HepG2 (cell line): ENCODE results near the gene CKS2. TPM values are rescaled to one million over a fixed set of nuclear protein-coding genes. Genes with fewer than 3 reads are reported as not detected.
A peak's percentile ranks its signal among the peaks of the same experiment; 100 is the strongest.

Experiments
- FOXK2 ChIP-seq: fragments of 450-650 bp; IDR thresholded peaks from 2 replicates; pipeline ENCODE4 v1.6.1; 2016
- HDAC1 ChIP-seq: sonication (generic); formaldehyde crosslinking; IDR thresholded peaks from 2 replicates; pipeline ENCODE4 v1.5.1; 2020; ENCODE audit warnings: mild to moderate bottlenecking, missing genetic modification reagents
- HES4 ChIP-seq: sonication (generic); formaldehyde crosslinking; IDR thresholded peaks from 2 replicates; pipeline ENCODE4 v1.9.0; 2021; ENCODE audit warnings: mild to moderate bottlenecking, missing genetic modification reagents, borderline replicate concordance
- NFE2L2 ChIP-seq: fragments of 150-350 bp; IDR thresholded peaks from 2 replicates; pipeline ENCODE4 v1.6.1; 2014; ENCODE audit warnings: low read length
- PHF20 ChIP-seq: sonication (generic); formaldehyde crosslinking; IDR thresholded peaks from 2 replicates; pipeline ENCODE4 v1.5.0; 2020; ENCODE audit warnings: mild to moderate bottlenecking, missing genetic modification reagents
- ZNF614 ChIP-seq: IDR thresholded peaks from 2 replicates; pipeline ENCODE4 v1.6.1; 2018; ENCODE audit warnings: missing biosample characterization, missing genetic modification reagents, inconsistent platforms, borderline replicate concordance
- ZNF615 ChIP-seq: sonication (generic); formaldehyde crosslinking; IDR thresholded peaks from 2 replicates; pipeline ENCODE4 v1.5.0; 2020; ENCODE audit warnings: mild to moderate bottlenecking, missing genetic modification reagents, borderline replicate concordance
- ZNF672 ChIP-seq: sonication (generic); formaldehyde crosslinking; IDR thresholded peaks from 2 replicates; pipeline ENCODE4 v1.8.1; 2022; ENCODE audit warnings: missing genetic modification reagents
- polyA plus RNA-seq, 8 experiments: library from polyadenylated mRNA; depleted of rRNA in 3 of 8; stranded (reverse) in 7 of 8; unstranded in 1 of 8; fragments of >200 nt; fragmentation: Illumina TruSeq in 4 of 8; extraction: Trizol in 4 of 8; gene quantifications; 2 replicates each; pipeline versions ENCODE4 v1.2.1 to v1.2.3, GENCODE V29; 2011 to 2016; ENCODE audit warnings: low read depth in 4 of 8, missing spikeins in 1 of 8, mixed read lengths in 1 of 8; ENCODE audit not compliant: insufficient read depth in 1 of 8
- total RNA-seq, 5 experiments: library from RNA; depleted of rRNA; stranded (reverse); fragments of >200 nt; fragmentation: Illumina TruSeq; extraction: Trizol; gene quantifications; 2 replicates each; pipeline ENCODE4 v1.2.3, GENCODE V29; 2016; ENCODE audit warnings: low read depth in 1 of 5
- TF ChIP-seq, protein P1 (sequence below): sonication (generic); formaldehyde crosslinking; IDR thresholded peaks from 2 replicates; pipeline ENCODE4 v1.4.0; 2020; ENCODE audit warnings: mild to moderate bottlenecking, missing genetic modification reagents
- TF ChIP-seq, protein P2 (sequence below): sonication (generic); formaldehyde crosslinking; conservative IDR thresholded peaks from 2 replicates; pipeline ENCODE4 v1.8.0; 2022; ENCODE audit warnings: missing genetic modification reagents
- TF ChIP-seq, protein P3 (sequence below): sonication (generic); formaldehyde crosslinking; IDR thresholded peaks from 2 replicates; pipeline ENCODE4 v1.4.0; 2020; ENCODE audit warnings: missing genetic modification reagents
- TF ChIP-seq, protein P4 (sequence below): sonication (generic); formaldehyde crosslinking; IDR thresholded peaks from 2 replicates; pipeline ENCODE4 v1.4.0; 2020; ENCODE audit warnings: missing genetic modification reagents, low read depth, mild to moderate bottlenecking, borderline replicate concordance
- TF ChIP-seq, protein P5 (sequence below): sonication (generic); formaldehyde crosslinking; IDR thresholded peaks from 2 replicates; pipeline ENCODE4 v1.4.0; 2020; ENCODE audit warnings: missing genetic modification reagents, borderline replicate concordance
- TF ChIP-seq, protein P6 (sequence below): sonication (generic); formaldehyde crosslinking; IDR thresholded peaks from 2 replicates; pipeline ENCODE4 v1.4.0; 2020; ENCODE audit warnings: low read depth, missing genetic modification reagents

Gene CKS2
- total and polyA plus RNA-seq, 2 of the 13 experiments (the other 11 are each of a cell fraction or from before 2014, with no cell fraction given) = 251 to 317 TPM

DNA sequence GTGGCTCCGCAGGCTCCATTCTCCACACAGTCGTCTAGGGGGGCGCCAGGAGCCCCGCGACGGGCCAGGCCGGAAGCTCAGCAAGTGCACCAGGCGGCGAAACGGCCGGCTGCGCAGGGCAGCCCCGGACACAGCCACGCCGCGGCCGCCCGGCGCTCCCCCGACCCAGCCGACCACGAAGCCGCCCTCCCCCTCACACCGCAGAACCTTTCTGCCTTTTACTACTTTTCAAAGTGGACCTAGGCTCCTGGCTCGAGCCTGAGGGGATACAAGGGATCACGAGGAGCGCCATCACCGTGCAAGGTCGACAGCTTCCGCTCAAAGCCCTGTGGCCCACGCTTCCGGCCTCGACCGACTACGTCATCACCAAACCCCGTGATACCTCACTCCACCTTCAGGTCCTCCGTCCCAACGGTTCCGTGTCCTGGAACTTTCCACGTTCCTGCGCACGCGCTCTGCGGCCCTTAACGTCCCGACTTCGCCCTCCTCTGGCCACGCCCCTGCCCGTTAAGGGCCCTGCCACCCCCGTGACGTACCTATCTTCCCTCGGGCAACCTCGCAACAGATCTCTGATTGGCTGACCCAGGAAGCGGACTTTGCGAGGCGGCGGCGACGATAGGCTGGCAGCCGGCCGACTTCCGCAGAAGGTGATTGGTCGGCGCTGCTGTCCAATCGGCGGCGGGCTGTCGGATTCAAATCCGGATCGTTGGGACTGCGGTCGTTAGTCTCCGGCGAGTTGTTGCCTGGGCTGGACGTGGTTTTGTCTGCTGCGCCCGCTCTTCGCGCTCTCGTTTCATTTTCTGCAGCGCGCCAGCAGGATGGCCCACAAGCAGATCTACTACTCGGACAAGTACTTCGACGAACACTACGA, at the start of gene CKS2 (continued):
- TF ChIP-seq, protein P1, sequence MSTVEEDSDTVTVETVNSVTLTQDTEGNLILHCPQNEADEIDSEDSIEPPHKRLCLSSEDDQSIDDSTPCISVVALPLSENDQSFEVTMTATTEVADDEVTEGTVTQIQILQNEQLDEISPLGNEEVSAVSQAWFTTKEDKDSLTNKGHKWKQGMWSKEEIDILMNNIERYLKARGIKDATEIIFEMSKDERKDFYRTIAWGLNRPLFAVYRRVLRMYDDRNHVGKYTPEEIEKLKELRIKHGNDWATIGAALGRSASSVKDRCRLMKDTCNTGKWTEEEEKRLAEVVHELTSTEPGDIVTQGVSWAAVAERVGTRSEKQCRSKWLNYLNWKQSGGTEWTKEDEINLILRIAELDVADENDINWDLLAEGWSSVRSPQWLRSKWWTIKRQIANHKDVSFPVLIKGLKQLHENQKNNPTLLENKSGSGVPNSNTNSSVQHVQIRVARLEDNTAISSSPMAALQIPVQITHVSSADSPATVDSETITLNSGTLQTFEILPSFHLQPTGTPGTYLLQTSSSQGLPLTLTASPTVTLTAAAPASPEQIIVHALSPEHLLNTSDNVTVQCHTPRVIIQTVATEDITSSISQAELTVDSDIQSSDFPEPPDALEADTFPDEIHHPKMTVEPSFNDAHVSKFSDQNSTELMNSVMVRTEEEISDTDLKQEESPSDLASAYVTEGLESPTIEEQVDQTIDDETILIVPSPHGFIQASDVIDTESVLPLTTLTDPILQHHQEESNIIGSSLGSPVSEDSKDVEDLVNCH (CRISPR knock-in tag) = no peak
- TF ChIP-seq, protein P2, sequence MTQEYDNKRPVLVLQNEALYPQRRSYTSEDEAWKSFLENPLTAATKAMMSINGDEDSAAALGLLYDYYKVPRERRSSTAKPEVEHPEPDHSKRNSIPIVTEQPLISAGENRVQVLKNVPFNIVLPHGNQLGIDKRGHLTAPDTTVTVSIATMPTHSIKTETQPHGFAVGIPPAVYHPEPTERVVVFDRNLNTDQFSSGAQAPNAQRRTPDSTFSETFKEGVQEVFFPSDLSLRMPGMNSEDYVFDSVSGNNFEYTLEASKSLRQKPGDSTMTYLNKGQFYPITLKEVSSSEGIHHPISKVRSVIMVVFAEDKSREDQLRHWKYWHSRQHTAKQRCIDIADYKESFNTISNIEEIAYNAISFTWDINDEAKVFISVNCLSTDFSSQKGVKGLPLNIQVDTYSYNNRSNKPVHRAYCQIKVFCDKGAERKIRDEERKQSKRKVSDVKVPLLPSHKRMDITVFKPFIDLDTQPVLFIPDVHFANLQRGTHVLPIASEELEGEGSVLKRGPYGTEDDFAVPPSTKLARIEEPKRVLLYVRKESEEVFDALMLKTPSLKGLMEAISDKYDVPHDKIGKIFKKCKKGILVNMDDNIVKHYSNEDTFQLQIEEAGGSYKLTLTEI (CRISPR knock-in tag) = no peak
- peak; percentile 33; the same call in 1 of the 2 replicates for TF ChIP-seq HES4 (CRISPR knock-in tag)
- 0 out of 2 replicates have a peak, but pooled peaks have one; percentile 21 for TF ChIP-seq ZNF614 (CRISPR knock-in tag)
- TF ChIP-seq, protein P3, sequence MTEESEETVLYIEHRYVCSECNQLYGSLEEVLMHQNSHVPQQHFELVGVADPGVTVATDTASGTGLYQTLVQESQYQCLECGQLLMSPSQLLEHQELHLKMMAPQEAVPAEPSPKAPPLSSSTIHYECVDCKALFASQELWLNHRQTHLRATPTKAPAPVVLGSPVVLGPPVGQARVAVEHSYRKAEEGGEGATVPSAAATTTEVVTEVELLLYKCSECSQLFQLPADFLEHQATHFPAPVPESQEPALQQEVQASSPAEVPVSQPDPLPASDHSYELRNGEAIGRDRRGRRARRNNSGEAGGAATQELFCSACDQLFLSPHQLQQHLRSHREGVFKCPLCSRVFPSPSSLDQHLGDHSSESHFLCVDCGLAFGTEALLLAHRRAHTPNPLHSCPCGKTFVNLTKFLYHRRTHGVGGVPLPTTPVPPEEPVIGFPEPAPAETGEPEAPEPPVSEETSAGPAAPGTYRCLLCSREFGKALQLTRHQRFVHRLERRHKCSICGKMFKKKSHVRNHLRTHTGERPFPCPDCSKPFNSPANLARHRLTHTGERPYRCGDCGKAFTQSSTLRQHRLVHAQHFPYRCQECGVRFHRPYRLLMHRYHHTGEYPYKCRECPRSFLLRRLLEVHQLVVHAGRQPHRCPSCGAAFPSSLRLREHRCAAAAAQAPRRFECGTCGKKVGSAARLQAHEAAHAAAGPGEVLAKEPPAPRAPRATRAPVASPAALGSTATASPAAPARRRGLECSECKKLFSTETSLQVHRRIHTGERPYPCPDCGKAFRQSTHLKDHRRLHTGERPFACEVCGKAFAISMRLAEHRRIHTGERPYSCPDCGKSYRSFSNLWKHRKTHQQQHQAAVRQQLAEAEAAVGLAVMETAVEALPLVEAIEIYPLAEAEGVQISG (CRISPR knock-in tag) = peak; percentile 86
- TF ChIP-seq PHF20 (CRISPR knock-in tag) = peak; percentile 95
- no peak for TF ChIP-seq ZNF615 (CRISPR knock-in tag)
- TF ChIP-seq ZNF672 (CRISPR knock-in tag) = no peak
- TF ChIP-seq, protein P4, sequence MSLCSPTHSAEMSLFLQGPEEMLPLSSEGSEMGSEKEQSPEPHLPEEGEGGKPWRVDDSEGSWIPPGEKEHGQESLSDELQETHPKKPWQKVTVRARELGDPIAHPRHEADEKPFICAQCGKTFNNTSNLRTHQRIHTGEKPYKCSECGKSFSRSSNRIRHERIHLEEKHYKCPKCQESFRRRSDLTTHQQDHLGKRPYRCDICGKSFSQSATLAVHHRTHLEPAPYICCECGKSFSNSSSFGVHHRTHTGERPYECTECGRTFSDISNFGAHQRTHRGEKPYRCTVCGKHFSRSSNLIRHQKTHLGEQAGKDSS (CRISPR knock-in tag) = no peak
- no peak for TF ChIP-seq NFE2L2
- no peak for TF ChIP-seq FOXK2
- TF ChIP-seq HDAC1 (CRISPR knock-in tag) = peak; percentile 89
- TF ChIP-seq, protein P5, sequence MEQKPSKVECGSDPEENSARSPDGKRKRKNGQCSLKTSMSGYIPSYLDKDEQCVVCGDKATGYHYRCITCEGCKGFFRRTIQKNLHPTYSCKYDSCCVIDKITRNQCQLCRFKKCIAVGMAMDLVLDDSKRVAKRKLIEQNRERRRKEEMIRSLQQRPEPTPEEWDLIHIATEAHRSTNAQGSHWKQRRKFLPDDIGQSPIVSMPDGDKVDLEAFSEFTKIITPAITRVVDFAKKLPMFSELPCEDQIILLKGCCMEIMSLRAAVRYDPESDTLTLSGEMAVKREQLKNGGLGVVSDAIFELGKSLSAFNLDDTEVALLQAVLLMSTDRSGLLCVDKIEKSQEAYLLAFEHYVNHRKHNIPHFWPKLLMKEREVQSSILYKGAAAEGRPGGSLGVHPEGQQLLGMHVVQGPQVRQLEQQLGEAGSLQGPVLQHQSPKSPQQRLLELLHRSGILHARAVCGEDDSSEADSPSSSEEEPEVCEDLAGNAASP = no peak; the same call in 1 of the 2 replicates
- TF ChIP-seq, protein P6, sequence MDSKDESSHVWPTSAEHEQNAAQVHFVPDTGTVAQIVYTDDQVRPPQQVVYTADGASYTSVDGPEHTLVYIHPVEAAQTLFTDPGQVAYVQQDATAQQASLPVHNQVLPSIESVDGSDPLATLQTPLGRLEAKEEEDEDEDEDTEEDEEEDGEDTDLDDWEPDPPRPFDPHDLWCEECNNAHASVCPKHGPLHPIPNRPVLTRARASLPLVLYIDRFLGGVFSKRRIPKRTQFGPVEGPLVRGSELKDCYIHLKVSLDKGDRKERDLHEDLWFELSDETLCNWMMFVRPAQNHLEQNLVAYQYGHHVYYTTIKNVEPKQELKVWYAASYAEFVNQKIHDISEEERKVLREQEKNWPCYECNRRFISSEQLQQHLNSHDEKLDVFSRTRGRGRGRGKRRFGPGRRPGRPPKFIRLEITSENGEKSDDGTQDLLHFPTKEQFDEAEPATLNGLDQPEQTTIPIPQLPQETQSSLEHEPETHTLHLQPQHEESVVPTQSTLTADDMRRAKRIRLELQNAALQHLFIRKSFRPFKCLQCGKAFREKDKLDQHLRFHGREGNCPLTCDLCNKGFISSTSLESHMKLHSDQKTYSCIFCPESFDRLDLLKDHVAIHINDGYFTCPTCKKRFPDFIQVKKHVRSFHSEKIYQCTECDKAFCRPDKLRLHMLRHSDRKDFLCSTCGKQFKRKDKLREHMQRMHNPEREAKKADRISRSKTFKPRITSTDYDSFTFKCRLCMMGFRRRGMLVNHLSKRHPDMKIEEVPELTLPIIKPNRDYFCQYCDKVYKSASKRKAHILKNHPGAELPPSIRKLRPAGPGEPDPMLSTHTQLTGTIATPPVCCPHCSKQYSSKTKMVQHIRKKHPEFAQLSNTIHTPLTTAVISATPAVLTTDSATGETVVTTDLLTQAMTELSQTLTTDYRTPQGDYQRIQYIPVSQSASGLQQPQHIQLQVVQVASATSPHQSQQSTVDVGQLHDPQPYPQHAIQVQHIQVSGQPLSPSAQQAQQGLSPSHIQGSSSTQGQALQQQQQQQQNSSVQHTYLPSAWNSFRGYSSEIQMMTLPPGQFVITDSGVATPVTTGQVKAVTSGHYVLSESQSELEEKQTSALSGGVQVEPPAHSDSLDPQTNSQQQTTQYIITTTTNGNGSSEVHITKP = 0 out of 2 replicates have a peak, but pooled peaks have one; percentile 57
